Activated T-cell treated with anti-CD3 and anti-CD28 coated beads for 4 hours (primary cell): Measurements from ENCODE around the gene RGS2.
A peak's percentile ranks its signal among the peaks of the same experiment; 100 is the strongest.

ENCODE experiments used
- DNase-seq: peaks from one replicate; pipeline ENCODE4 v3.0.0-alpha.2; 2020

RGS2 gene

GRCh38 chr1:192797143-192797542, 11.7 kb upstream of the RGS2 start:
- no peak for DNase-seq

- no peak for DNase-seq
Observed at GRCh38 chr1:192797891-192798290, 10.9 kb upstream of the RGS2 start.

GRCh38 chr1:192801451-192801850, 7.4 kb upstream of the RGS2 start:
- no peak for DNase-seq

GRCh38 chr1:192802406-192802805, 6.4 kb upstream of the RGS2 start:
- DNase-seq, result no peak

- DNase-seq, result no peak
Observed at GRCh38 chr1:192803501-192803900, 5.3 kb upstream of the RGS2 start.

- no peak for DNase-seq
Observed at GRCh38 chr1:192805832-192806323, 3.0 kb upstream of the RGS2 start.

GRCh38 chr1:192807211-192808162, 1.4 kb upstream of the RGS2 start:
- DNase-seq, result no peak

GRCh38 chr1:192808163-192808517, 699 bp upstream of the RGS2 start:
- DNase-seq, result peak; percentile 7

GRCh38 chr1:192809307-192810252, 741 bp downstream of the RGS2 start:
- peak; percentile 16 for DNase-seq

GRCh38 chr1:192810253-192810880, 1.5 kb downstream of the RGS2 start:
- DNase-seq, result no peak

- DNase-seq, result no peak
Observed at GRCh38 chr1:192811006-192811405, 2.2 kb downstream of the RGS2 start.

- no peak for DNase-seq
Observed at GRCh38 chr1:192811594-192812239, 2.9 kb downstream of the RGS2 start.

GRCh38 chr1:192812420-192813209, 3.8 kb downstream of the RGS2 start:
- DNase-seq, result no peak

- DNase-seq, result no peak
Observed at GRCh38 chr1:192814805-192815204, 6.0 kb downstream of the RGS2 start.

- no peak for DNase-seq
Observed at GRCh38 chr1:192817246-192817645, 8.4 kb downstream of the RGS2 start.

GRCh38 chr1:192821296-192821695, 12.5 kb downstream of the RGS2 start:
- no peak for DNase-seq

GRCh38 chr1:192824511-192824910, 15.7 kb downstream of the RGS2 start:
- no peak for DNase-seq

GRCh38 chr1:192826791-192827546, 18.1 kb downstream of the RGS2 start:
- DNase-seq, result no peak

- DNase-seq, result no peak
Observed at GRCh38 chr1:192830595-192831246, 21.9 kb downstream of the RGS2 start.

GRCh38 chr1:192831706-192832355, 23.0 kb downstream of the RGS2 start:
- no peak for DNase-seq
